Activated CD4-positive, alpha-beta memory T cell treated with anti-CD3 and anti-CD28 coated beads for 36 hours (primary cell): ENCODE data around the gene ZMAT5. TPM values are rescaled to one million over a fixed set of nuclear protein-coding genes. Genes with fewer than 3 reads are reported as not detected.

Experiments used
- CTCF ChIA-PET: fragments of 350-600 bp; sonication (Branson Sonifier 250); formaldehyde crosslinking; loops from one replicate; lab custom pipeline; 2021; ENCODE audit warnings: antibody characterized with exemption, inconsistent platforms; lab: Charles Lee
- POLR2A ChIA-PET: fragments of 350-600 bp; sonication (Branson Sonifier 250); formaldehyde crosslinking; loops from one replicate; lab custom pipeline; 2021; ENCODE audit warnings: antibody characterized with exemption; lab: Charles Lee
- DNase-seq: peaks from one replicate; pipeline ENCODE4 v3.0.0-alpha.2; 2020
- H3K27ac Mint-ChIP-seq: one replicate; pipeline ENCODE4 v1.8.0; 2021; ENCODE audit warnings: mixed read lengths
- H3K27me3 Mint-ChIP-seq: one replicate; pipeline ENCODE4 v1.8.0; 2021; ENCODE audit warnings: mixed read lengths
- H3K36me3 Mint-ChIP-seq: one replicate; pipeline ENCODE4 v1.8.0; 2021; ENCODE audit warnings: mixed read lengths
- H3K4me1 Mint-ChIP-seq: one replicate; pipeline ENCODE4 v1.8.0; 2021; ENCODE audit warnings: low read depth, mixed read lengths
- H3K4me3 Mint-ChIP-seq: one replicate; pipeline ENCODE4 v1.8.0; 2021; ENCODE audit warnings: mild to moderate bottlenecking, mixed read lengths
- H3K9me3 Mint-ChIP-seq: one replicate; pipeline ENCODE4 v1.8.0; 2021; ENCODE audit warnings: mixed read lengths
- intact Hi-C: fragments of 100-400 bp; cut with micrococcal nuclease; formaldehyde crosslinking; loops from one replicate; pipeline ENCODE4 v1.15.1; 2023
- total RNA-seq, 2 experiments: library from RNA; stranded (reverse); gene quantifications; one replicate each; pipeline ENCODE4 v1.2.3, GENCODE V29; 2021

Gene ZMAT5
- total RNA-seq, 2 experiments from 2014 or later: 18.1 to 20.6 TPM

GRCh38 chr22:29700900-29701154, 66.0 kb downstream of the ZMAT5 start:
- H3K4me1 Mint-ChIP-seq: peaks cover 9% of the 10 kb centered on the region
- DNase-seq: no peak
- H3K27ac Mint-ChIP-seq: no peak overlapping the region
- intact Hi-C loops: no loop called here
- peaks cover 2% of the 10 kb centered on the region for H3K36me3 Mint-ChIP-seq
- H3K9me3 Mint-ChIP-seq: no peaks in the 10 kb centered on the region
- ChIA-PET POLR2A (no interaction called here), CTCF (interaction anchor here (0.9 to 2.4 kb wide), 5 partner anchors 11 to 388 kb away, joined by 3 to 16 read pairs (median 4); no protein-coding TSS in a partner anchor)
- H3K4me3 Mint-ChIP-seq: no peak overlapping the region
- peaks cover 4% of the 10 kb centered on the region for H3K27me3 Mint-ChIP-seq

- H3K4me3 Mint-ChIP-seq: no peak overlapping the region
- peaks cover 9% of the 10 kb centered on the region for H3K4me1 Mint-ChIP-seq
- no peaks in the 10 kb centered on the region for H3K9me3 Mint-ChIP-seq
- H3K27ac Mint-ChIP-seq: no peak overlapping the region
- intact Hi-C loops: no loop called here
- peaks cover 6% of the 10 kb centered on the region for H3K36me3 Mint-ChIP-seq
- no peak for DNase-seq
- CTCF ChIA-PET: interaction anchor here (0.9 to 2.4 kb wide), 2 partner anchors 13 to 304 kb away, joined by 3 to 16 read pairs; no protein-coding TSS in a partner anchor
- peaks cover 4% of the 10 kb centered on the region for H3K27me3 Mint-ChIP-seq
- POLR2A ChIA-PET: no interaction called here
These were observed 66.5 kb downstream of the ZMAT5 start for GRCh38 chr22:29700206-29700899.

GRCh38 chr22:29697853-29698598, 68.8 kb downstream of the ZMAT5 start:
- H3K27me3 Mint-ChIP-seq: peaks cover 2% of the 10 kb centered on the region
- CTCF ChIA-PET: interaction anchor here (0.6 kb wide), 1 partner anchor 380 kb away, joined by 3 read pairs; no protein-coding TSS in a partner anchor
- H3K36me3 Mint-ChIP-seq: peaks cover 6% of the 10 kb centered on the region
- H3K9me3 Mint-ChIP-seq: no peaks in the 10 kb centered on the region
- POLR2A ChIA-PET: no interaction called here
- peaks cover 9% of the 10 kb centered on the region for H3K4me1 Mint-ChIP-seq
- no peak for DNase-seq
- intact Hi-C loops: no loop called here
- H3K27ac Mint-ChIP-seq: no peak overlapping the region
- no peak overlapping the region for H3K4me3 Mint-ChIP-seq

- Mint-ChIP-seq H3K27me3 (no peaks in the 10 kb centered on the region), H3K4me1 (no peaks in the 10 kb centered on the region), H3K27ac (no peak overlapping the region), H3K9me3 (no peaks in the 10 kb centered on the region), H3K36me3 (peaks cover 6% of the 10 kb centered on the region), H3K4me3 (no peak overlapping the region)
- ChIA-PET POLR2A (no interaction called here), CTCF (interaction anchor here (1.4 kb wide), 1 partner anchor 309 kb away, joined by 3 read pairs; no protein-coding TSS in a partner anchor)
- DNase-seq: no peak
- intact Hi-C loops: no loop called here
These were observed 71.5 kb downstream of the ZMAT5 start for GRCh38 chr22:29695129-29695926.

- H3K4me1 Mint-ChIP-seq: no peaks in the 10 kb centered on the region
- no peaks in the 10 kb centered on the region for H3K9me3 Mint-ChIP-seq
- DNase-seq: no peak
- CTCF ChIA-PET: interaction anchor here (0.9 kb wide), 1 partner anchor 311 kb away, joined by 3 read pairs; no protein-coding TSS in a partner anchor
- intact Hi-C loops: no loop called here
- H3K27ac Mint-ChIP-seq: no peak overlapping the region
- H3K27me3 Mint-ChIP-seq: no peaks in the 10 kb centered on the region
- H3K4me3 Mint-ChIP-seq: no peak overlapping the region
- POLR2A ChIA-PET: no interaction called here
- peaks cover 6% of the 10 kb centered on the region for H3K36me3 Mint-ChIP-seq
These were observed 73.1 kb downstream of the ZMAT5 start for GRCh38 chr22:29693671-29694070.

- Mint-ChIP-seq H3K36me3 (peaks cover 6% of the 10 kb centered on the region), H3K4me1 (no peaks in the 10 kb centered on the region), H3K4me3 (no peak overlapping the region), H3K27ac (no peak overlapping the region), H3K27me3 (no peaks in the 10 kb centered on the region), H3K9me3 (no peaks in the 10 kb centered on the region)
- ChIA-PET POLR2A (no interaction called here), CTCF (no interaction called here)
- DNase-seq: no peak
- intact Hi-C loops: no loop called here
These were observed 73.6 kb downstream of the ZMAT5 start for GRCh38 chr22:29693161-29693560.

GRCh38 chr22:29692327-29692640, 74.5 kb downstream of the ZMAT5 start:
- intact Hi-C loops: no loop called here
- Mint-ChIP-seq H3K4me1 (no peaks in the 10 kb centered on the region), H3K27ac (no peak overlapping the region), H3K4me3 (no peak overlapping the region), H3K27me3 (no peaks in the 10 kb centered on the region), H3K36me3 (peaks cover 6% of the 10 kb centered on the region), H3K9me3 (no peaks in the 10 kb centered on the region)
- POLR2A ChIA-PET: no interaction called here
- CTCF ChIA-PET: no interaction called here
- no peak for DNase-seq

- H3K27me3 Mint-ChIP-seq: no peaks in the 10 kb centered on the region
- H3K4me3 Mint-ChIP-seq: no peak overlapping the region
- intact Hi-C loops: no loop called here
- no peak for DNase-seq
- H3K9me3 Mint-ChIP-seq: no peaks in the 10 kb centered on the region
- no peaks in the 10 kb centered on the region for H3K4me1 Mint-ChIP-seq
- no peak overlapping the region for H3K27ac Mint-ChIP-seq
- CTCF ChIA-PET: interaction anchor here (1.0 to 1.3 kb wide), 2 partner anchors 20 to 313 kb away, joined by 4 to 5 read pairs; no protein-coding TSS in a partner anchor
- H3K36me3 Mint-ChIP-seq: peaks cover 10% of the 10 kb centered on the region
- POLR2A ChIA-PET: no interaction called here
These were observed 75.0 kb downstream of the ZMAT5 start for GRCh38 chr22:29691636-29692326.

- Mint-ChIP-seq H3K36me3 (peaks cover 10% of the 10 kb centered on the region), H3K27ac (no peak overlapping the region), H3K4me3 (no peak overlapping the region), H3K9me3 (no peaks in the 10 kb centered on the region), H3K4me1 (no peaks in the 10 kb centered on the region), H3K27me3 (no peaks in the 10 kb centered on the region)
- ChIA-PET POLR2A (interaction anchor here (0.6 kb wide), 1 partner anchor 51 kb away, joined by 3 read pairs; no protein-coding TSS in a partner anchor), CTCF (interaction anchor here (0.6 to 2.2 kb wide), 17 partner anchors 9 to 446 kb away, joined by 3 to 25 read pairs (median 4); no protein-coding TSS in a partner anchor)
- intact Hi-C loops: no loop called here
- no peak for DNase-seq
These were observed 76.3 kb downstream of the ZMAT5 start for GRCh38 chr22:29690476-29690875.

- DNase-seq: peak; percentile 60
- Mint-ChIP-seq H3K9me3 (no peaks in the 10 kb centered on the region), H3K4me1 (no peaks in the 10 kb centered on the region), H3K36me3 (peaks cover 9% of the 10 kb centered on the region), H3K27ac (no peak overlapping the region), H3K27me3 (no peaks in the 10 kb centered on the region), H3K4me3 (no peak overlapping the region)
- intact Hi-C loops: loop anchor here (2.0 kb wide), 1 partner anchor 399 kb away; no protein-coding TSS in a partner anchor
- CTCF ChIA-PET: interaction anchor here (0.6 to 2.2 kb wide), 19 partner anchors 9 to 447 kb away, joined by 3 to 25 read pairs (median 3); no protein-coding TSS in a partner anchor
- POLR2A ChIA-PET: interaction anchor here (0.6 kb wide), 1 partner anchor 50 kb away, joined by 3 read pairs; no protein-coding TSS in a partner anchor
These were observed 77.0 kb downstream of the ZMAT5 start for GRCh38 chr22:29689880-29690213.

GRCh38 chr22:29689206-29689879, 77.5 kb downstream of the ZMAT5 start:
- no peak for DNase-seq
- Mint-ChIP-seq H3K27ac (no peak overlapping the region), H3K27me3 (no peaks in the 10 kb centered on the region), H3K36me3 (peaks cover 9% of the 10 kb centered on the region), H3K4me3 (no peak overlapping the region), H3K9me3 (no peaks in the 10 kb centered on the region), H3K4me1 (no peaks in the 10 kb centered on the region)
- CTCF ChIA-PET: interaction anchor here (0.6 to 2.2 kb wide), 15 partner anchors 8 to 399 kb away, joined by 3 to 25 read pairs (median 4); no protein-coding TSS in a partner anchor
- intact Hi-C loops: loop anchor here (2.0 kb wide), 1 partner anchor 399 kb away; no protein-coding TSS in a partner anchor
- POLR2A ChIA-PET: no interaction called here
